ENCODE results near the gene PKIB.
"Not testable (repeated sequence)": the region's sequence is repeated elsewhere in the genome, so short reads cannot be mapped to it uniquely, and the experiment has no call there.

Gene PKIB

GRCh38 chr6:122628714-122629113 lies 18.5 kb downstream of the PKIB start:
- no peak overlapping the region for H3K4me3 ChIP-seq (ENCODE audit: low read depth, low read length)
- no peak for DNase-seq (ENCODE audit: low read depth)
- TF ChIP-seq CTCF (IDR thresholded peaks at IDR 0.05; ENCODE audit: insufficient read depth, low read depth, low read length, missing control alignments) = no peak

DNA sequence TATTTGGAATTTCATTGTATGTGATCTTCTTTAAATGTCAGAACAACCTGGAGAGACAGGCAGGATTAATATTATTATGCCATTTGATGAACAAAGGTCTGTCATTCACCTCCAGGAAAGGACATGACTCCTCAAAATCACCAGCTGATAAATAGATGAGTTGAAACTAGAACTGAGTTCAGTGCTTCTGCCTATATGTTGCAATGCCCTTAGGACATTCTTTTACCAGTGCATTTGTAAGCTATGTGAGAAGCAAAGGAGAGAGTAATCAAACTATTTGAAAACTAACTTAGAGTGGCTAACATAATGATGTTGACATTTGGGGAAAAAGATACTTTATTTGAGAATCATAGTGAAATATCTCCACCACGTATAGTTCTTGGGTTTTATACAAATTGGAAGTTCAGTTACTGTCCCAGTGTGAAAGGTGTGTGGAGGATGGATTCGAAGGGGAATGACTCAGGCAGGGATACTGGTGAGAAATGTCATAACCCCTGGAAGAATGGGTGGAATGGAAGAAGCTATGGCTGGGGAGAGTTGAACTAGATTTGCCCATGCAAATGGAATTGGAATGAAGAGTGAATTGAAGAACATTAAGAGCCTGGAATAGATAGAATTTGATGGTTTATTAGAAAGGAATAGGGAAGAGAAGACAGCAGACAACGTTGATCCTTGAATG lies 21.5 kb downstream of the PKIB start:
- no peak for DNase-seq (ENCODE audit: low read depth)
- TF ChIP-seq CTCF (IDR thresholded peaks at IDR 0.05; ENCODE audit: insufficient read depth, low read depth, low read length, missing control alignments) = no peak
- no peak overlapping the region for H3K4me3 ChIP-seq (ENCODE audit: low read depth, low read length)

DNA sequence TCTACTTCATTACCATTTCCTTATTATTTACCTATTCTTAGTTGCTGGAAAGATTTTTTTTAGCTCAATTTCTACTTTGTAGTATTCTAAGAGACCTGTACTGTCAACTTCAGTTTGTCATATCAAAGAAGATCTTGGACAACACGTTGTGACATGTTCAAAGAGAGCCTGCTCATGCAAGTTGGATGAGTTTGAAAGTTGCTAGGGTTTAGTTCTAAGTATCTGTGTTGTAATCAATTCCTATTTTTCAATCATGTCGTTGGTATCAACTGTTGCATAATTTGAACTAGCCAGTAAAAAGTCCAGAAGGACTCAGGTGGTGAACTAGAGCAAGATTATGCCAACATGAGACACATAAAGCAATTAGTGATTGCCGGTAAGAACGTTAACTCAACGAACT lies 30.2 kb downstream of the PKIB start:
- no peak overlapping the region for H3K4me3 ChIP-seq (ENCODE audit: low read depth, low read length)
- TF ChIP-seq CTCF (IDR thresholded peaks at IDR 0.05; ENCODE audit: insufficient read depth, low read depth, low read length, missing control alignments) = no peak
- no peak for DNase-seq (ENCODE audit: low read depth)

- no peak overlapping the region for H3K4me3 ChIP-seq (ENCODE audit: low read depth, low read length)
- no peak for DNase-seq (ENCODE audit: low read depth)
- TF ChIP-seq CTCF (IDR thresholded peaks at IDR 0.05; ENCODE audit: insufficient read depth, low read depth, low read length, missing control alignments) = no peak
Observed at GRCh38 chr6:122641819-122642218, 31.6 kb downstream of the PKIB start.

- not testable (repeated sequence) for H3K4me3 ChIP-seq (ENCODE audit: low read depth, low read length); DNase-seq (ENCODE audit: low read depth)
Observed at GRCh38 chr6:122642604-122643003, 32.4 kb downstream of the PKIB start.

GRCh38 chr6:122645256-122645655 lies 35.1 kb downstream of the PKIB start:
- H3K4me3 ChIP-seq (ENCODE audit: low read depth, low read length) = no peak overlapping the region
- DNase-seq (ENCODE audit: low read depth) = no peak
- no peak for TF ChIP-seq CTCF (IDR thresholded peaks at IDR 0.05; ENCODE audit: insufficient read depth, low read depth, low read length, missing control alignments)

GRCh38 chr6:122647765-122648164 lies 37.6 kb downstream of the PKIB start:
- no peak for TF ChIP-seq CTCF (IDR thresholded peaks at IDR 0.05; ENCODE audit: insufficient read depth, low read depth, low read length, missing control alignments)
- H3K4me3 ChIP-seq (ENCODE audit: low read depth, low read length) = no peak overlapping the region

More at GRCh38 chr6:122647765-122648164, 37.6 kb downstream of the PKIB start:
- no peak for DNase-seq (ENCODE audit: low read depth)
